HG03439 (cell line): ENCODE data around the gene FGF14.

Source experiments
- ATAC-seq: cut with Tn5 transposase; IDR thresholded peaks from one replicate; pipeline ENCODE4 v1.9.1; 2021; ENCODE audit warnings: mild to moderate bottlenecking, moderate library complexity; ENCODE audit not compliant: unreplicated experiment

The FGF14 gene

DNA sequence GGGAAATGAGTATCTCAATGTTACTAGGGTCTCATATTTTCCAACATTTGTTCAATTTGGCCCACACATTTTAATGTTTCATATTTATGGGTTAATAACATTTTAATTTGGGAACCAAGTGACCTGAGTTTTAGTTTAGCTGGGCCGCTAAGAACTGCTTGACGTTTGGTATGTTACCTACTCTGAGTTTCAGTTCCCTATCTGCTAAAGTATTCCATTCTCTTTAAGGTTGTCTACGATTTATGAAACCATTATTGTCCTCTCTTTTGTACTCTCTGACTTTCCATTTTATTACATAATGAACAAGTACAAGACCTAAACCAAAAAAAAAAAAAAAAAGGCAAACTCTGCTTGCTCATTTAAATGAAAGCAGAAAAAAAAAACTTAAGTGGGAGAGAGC lies 89.9 kb downstream of the FGF14 start:
- no peak for ATAC-seq

GRCh38 chr13:102311419-102311796 lies 90.4 kb downstream of the FGF14 start:
- no peak for ATAC-seq

- no peak for ATAC-seq
Measured at GRCh38 chr13:102310691-102311418, 91.0 kb downstream of the FGF14 start.

- no peak for ATAC-seq
Measured at GRCh38 chr13:102309110-102309509, 92.7 kb downstream of the FGF14 start.

DNA sequence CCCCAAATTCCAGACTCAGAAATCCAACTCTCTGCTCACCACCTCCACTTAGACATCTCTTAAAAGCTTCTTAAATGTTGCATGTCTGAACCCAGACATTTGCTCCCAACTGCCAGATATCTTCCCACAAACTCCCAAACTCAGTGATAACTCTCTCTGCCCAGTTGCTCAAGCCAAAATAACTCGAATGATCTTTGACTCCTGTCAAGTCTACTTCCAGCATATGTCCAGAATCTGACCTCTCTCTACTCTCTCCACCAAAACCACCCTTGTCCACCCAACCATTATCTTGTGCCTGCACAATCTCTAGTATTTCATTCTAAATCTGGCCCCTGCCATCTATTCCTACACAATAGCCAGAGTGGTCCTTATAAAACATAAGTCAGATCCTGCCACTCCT lies 99.3 kb downstream of the FGF14 start:
- ATAC-seq = no peak

- no peak for ATAC-seq
Measured at GRCh38 chr13:102300379-102300778, 101.5 kb downstream of the FGF14 start.

GRCh38 chr13:102299366-102299765 lies 102.5 kb downstream of the FGF14 start:
- ATAC-seq = no peak

DNA sequence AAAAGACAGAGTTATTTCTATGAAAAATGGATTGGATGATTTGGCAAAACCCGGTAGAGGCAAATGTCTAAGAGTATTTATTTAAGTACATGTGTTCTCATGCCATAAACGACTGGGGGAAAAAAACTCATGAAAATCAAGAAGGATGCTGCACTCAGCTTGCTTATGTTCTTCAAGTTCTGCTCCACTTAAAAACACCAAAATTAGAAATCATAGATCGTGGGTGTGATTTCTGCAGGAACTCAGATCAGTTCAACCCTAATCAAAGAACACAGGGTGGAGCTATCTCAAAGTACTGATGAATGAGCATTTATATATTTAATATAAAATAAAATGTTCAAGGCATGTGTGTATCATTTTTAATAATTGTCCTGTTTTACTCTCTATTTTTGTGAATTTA lies 103.8 kb downstream of the FGF14 start:
- ATAC-seq = no peak

DNA sequence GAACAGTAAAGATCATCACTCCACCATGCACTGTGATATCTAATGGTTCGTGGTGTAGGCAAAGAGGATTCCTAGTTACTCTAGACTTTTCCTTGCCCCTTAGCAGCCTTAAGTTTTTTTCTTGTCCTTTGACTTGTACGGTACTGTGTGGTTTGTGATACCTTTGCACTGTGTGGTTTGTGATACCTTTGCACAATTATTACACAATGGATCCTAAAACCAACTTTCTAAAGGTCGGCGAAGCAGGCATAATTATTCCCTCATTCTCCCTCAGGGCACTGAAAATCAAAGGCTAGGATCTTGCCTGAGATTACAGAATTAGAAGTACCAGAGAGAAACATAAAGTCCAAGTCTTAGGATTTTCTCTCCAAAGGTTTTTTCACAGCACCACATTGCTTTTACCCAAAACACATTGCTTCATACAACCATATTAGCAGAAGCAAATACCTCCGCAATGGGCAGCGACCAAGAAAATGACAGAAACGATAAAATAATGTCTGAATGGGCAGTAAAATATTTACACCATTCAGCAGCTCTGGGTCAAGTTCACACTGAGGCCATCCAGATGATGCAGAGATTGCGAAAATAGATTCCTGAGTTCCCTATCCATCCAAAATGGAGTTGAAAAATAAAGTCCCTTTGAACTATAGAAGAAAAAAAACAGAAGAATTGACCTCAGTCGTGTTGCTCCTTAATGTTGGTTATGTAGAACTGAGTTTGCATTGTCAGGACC lies 106.4 kb downstream of the FGF14 start:
- ATAC-seq = no peak

DNA sequence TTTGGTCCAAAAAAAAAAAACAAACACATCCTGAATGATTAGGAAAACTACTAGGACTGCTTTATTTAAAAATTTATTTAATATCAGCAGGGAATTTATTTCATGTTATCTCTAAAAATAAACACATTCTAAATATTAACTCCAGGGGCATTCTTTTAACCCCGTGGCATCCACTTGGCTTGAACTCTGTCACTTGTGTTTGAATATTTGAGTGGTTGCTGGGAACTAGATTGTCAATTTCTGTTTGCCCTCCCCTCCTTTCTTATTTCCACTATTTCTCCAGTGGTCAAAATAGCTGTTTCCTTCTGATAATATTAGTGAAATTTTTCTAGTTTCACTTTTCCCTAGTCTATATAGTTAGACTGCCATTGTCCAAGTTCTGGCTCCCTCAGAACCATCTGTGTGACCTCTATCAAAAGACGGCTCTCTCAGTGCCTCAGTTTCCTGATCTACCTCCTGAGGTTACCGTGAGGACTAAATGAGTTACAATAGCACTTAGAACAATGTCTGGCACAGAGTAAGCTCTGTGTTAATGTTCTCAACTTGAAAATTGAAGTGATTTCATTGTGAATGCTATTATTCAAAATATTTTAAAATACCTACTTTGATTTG lies 107.3 kb downstream of the FGF14 start:
- ATAC-seq = no peak

GRCh38 chr13:102293723-102294122 lies 108.1 kb downstream of the FGF14 start:
- no peak for ATAC-seq

GRCh38 chr13:102291587-102292218 lies 110.1 kb downstream of the FGF14 start:
- no peak for ATAC-seq

DNA sequence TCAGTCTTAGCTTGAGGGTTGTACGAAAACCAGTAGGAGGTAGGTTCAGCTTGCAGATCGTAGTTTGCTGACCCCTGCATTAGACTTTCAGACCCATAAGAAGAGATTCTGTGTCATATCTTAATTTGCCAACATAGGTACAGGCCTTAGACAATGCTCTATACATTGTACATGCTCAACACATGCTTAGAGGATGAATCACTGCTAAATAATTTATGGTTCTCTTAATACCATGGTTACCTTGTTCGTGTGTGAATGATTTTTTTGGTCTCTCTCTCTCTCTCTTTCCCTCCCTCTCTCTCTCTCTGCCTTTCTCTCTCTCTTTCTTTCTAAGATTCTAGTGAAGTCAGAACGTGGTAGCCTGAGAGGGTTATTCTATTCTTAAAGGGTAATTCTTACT lies 112.2 kb downstream of the FGF14 start:
- no peak for ATAC-seq

DNA sequence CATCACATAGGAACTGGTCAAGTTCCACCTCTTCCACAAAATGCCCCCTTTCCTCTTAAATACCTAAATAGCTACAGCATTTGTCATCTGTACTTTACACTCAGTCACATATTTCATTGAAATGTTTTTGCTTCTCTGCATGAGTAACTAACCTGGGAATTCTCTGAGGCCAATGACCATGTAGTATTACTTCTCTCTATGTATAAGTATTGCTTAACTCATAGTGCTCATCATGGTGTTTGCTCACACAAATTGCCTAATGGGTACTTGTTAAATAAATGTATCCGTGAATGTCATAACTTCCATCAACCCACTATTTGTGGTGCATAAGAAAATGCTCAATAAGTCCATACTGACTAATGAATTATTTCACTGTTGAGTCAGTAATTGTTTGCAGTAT lies 115.5 kb downstream of the FGF14 start:
- ATAC-seq = no peak

- no peak for ATAC-seq
Measured at GRCh38 chr13:102280366-102280765, 121.5 kb downstream of the FGF14 start.

DNA sequence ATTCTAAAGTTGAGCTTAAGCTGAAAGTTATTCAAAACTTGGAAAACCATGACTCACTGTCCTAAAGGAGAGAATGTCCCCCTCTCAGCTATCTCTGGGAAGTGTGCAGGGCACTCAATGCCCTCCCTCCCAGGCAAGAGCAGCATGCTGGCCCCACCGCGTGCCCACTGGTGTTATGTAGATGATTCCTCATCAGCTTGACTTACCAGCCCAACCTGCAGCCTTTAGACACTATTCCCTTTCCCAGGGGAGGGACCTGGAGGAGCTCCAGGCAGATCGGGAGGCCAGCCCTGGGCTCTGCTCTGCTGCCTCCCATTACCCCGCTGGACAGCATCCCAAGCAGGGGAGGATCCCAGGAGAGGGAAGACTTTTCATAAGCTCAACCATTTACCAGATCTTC lies 124.6 kb downstream of the FGF14 start:
- no peak for ATAC-seq

DNA sequence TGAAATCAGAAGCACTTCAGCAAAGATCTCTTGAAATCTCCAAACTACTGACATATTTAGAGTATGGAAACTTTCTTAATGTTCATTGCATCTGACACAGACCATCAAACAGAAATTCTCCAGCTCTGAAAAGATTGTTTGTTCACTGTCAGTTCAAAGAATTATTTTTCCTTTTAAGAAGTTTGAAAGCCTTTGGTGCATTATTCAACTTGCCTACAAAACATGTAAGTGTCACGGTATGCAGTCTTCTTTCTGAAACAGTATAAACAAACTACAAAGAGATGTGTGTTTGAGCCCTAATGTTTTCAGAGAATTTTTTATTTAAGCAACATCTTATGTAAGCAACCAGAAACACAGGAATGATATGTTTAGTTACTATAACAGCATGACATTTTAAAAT lies 125.4 kb downstream of the FGF14 start:
- no peak for ATAC-seq

DNA sequence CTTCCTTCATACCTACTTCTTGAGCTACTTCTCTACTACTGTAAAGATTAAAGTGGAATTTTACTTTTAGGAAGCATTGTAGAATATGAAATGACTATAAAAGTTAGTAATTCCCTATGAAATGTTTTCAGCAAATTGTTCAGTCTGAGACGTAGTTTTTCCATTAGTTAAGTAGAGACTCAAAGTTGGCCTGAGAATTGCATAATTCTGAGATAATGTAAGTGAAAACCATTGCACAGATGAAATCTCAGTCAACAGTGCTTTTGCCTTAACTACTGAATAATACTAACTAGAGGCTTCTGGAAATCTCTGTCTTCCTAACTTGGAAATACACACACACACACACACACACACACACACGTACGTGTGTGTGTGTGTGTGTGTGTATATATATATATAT lies 125.9 kb downstream of the FGF14 start:
- no peak for ATAC-seq

DNA sequence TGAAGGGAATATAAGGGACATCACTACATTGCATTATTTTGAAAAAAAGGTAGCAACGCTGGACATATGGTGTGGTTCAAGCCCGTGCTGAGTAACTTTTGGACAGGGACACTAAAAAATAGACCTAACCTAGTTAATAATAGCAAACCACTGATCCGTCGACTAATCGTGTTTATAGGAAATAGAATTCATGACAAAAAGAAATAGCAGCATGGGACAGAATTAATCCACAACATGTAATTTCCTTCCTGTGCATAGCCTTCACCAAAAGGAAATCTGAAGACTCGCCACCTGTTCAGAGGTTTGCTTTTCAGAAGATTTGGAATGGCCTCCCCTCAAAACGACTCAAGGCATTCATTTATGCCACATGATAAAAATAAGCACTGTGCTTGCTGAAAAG lies 128.7 kb downstream of the FGF14 start:
- ATAC-seq = no peak

GRCh38 chr13:102267191-102267590 lies 134.7 kb downstream of the FGF14 start:
- no peak for ATAC-seq

- no peak for ATAC-seq
Measured at GRCh38 chr13:102261809-102262208, 140.0 kb downstream of the FGF14 start.

DNA sequence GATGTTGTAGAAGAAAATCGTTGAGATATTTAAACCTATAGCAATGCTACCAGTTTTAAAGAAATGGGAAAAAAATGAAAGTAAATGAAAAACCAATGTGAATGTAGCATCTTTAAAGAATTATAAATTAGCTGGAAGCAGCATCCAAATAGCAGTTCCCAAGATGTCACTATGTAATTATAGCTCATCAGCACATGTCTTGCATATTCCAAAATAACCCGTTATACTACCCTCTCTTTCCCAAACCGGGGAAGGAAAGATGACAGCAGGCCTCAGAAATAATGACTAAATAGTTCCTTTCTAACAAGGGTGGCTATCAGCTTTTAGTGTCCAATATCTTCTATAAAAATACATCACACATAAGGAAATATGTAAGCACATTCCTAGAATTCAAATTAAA lies 140.5 kb downstream of the FGF14 start:
- ATAC-seq = no peak
